ENCODE results near the gene LONP2.

DNA sequence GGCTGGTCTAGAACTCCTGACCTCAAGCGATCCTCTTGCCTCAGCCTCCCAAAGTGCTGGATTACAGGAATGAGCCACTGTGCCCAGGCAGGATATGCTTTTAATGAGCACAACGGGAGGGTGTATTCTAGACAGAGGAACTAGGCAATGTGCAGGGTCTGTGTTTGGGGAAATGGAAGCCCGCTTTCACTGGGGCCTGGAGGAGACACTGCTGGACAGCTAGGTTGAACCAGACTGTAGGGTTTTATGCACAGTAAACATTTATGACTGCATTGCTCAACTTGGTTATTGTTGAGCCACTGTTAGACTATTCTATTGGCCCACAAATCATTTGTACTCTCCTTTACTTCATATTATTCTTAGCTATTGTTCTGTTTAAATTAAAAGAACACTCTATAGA, 151.3 kb downstream of the LONP2 start:
- TF ChIP-seq YY1 (IDR thresholded peaks at IDR 0.05), result no peak
- TF ChIP-seq, protein P1, sequence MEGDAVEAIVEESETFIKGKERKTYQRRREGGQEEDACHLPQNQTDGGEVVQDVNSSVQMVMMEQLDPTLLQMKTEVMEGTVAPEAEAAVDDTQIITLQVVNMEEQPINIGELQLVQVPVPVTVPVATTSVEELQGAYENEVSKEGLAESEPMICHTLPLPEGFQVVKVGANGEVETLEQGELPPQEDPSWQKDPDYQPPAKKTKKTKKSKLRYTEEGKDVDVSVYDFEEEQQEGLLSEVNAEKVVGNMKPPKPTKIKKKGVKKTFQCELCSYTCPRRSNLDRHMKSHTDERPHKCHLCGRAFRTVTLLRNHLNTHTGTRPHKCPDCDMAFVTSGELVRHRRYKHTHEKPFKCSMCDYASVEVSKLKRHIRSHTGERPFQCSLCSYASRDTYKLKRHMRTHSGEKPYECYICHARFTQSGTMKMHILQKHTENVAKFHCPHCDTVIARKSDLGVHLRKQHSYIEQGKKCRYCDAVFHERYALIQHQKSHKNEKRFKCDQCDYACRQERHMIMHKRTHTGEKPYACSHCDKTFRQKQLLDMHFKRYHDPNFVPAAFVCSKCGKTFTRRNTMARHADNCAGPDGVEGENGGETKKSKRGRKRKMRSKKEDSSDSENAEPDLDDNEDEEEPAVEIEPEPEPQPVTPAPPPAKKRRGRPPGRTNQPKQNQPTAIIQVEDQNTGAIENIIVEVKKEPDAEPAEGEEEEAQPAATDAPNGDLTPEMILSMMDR (IDR thresholded peaks at IDR 0.05; ENCODE audit: low read depth, low read length, missing input control), result no peak
- TF ChIP-seq JUND (IDR thresholded peaks at IDR 0.05), result no peak
- TF ChIP-seq, protein P2, sequence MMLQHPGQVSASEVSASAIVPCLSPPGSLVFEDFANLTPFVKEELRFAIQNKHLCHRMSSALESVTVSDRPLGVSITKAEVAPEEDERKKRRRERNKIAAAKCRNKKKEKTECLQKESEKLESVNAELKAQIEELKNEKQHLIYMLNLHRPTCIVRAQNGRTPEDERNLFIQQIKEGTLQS (IDR thresholded peaks at IDR 0.05), result no peak
- no peak for TF ChIP-seq SP1 (IDR thresholded peaks at IDR 0.05)
- no peak for TF ChIP-seq FOXA2 (IDR thresholded peaks at IDR 0.05)
- no peak for TF ChIP-seq RAD21 (IDR thresholded peaks at IDR 0.05)
- no peak for TF ChIP-seq FOXA1 (IDR thresholded peaks at IDR 0.05)
- TF ChIP-seq, protein P3, sequence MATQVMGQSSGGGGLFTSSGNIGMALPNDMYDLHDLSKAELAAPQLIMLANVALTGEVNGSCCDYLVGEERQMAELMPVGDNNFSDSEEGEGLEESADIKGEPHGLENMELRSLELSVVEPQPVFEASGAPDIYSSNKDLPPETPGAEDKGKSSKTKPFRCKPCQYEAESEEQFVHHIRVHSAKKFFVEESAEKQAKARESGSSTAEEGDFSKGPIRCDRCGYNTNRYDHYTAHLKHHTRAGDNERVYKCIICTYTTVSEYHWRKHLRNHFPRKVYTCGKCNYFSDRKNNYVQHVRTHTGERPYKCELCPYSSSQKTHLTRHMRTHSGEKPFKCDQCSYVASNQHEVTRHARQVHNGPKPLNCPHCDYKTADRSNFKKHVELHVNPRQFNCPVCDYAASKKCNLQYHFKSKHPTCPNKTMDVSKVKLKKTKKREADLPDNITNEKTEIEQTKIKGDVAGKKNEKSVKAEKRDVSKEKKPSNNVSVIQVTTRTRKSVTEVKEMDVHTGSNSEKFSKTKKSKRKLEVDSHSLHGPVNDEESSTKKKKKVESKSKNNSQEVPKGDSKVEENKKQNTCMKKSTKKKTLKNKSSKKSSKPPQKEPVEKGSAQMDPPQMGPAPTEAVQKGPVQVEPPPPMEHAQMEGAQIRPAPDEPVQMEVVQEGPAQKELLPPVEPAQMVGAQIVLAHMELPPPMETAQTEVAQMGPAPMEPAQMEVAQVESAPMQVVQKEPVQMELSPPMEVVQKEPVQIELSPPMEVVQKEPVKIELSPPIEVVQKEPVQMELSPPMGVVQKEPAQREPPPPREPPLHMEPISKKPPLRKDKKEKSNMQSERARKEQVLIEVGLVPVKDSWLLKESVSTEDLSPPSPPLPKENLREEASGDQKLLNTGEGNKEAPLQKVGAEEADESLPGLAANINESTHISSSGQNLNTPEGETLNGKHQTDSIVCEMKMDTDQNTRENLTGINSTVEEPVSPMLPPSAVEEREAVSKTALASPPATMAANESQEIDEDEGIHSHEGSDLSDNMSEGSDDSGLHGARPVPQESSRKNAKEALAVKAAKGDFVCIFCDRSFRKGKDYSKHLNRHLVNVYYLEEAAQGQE (IDR thresholded peaks at IDR 0.05), result peak; percentile 32
- TF ChIP-seq, protein P4, sequence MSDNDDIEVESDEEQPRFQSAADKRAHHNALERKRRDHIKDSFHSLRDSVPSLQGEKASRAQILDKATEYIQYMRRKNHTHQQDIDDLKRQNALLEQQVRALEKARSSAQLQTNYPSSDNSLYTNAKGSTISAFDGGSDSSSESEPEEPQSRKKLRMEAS (IDR thresholded peaks at IDR 0.05), result no peak
- no peak for TF ChIP-seq RXRA (IDR thresholded peaks at IDR 0.05)
- TF ChIP-seq TAF1 (conservative IDR thresholded peaks at IDR 0.05), result no peak
- no peak for TF ChIP-seq GABPA (IDR thresholded peaks at IDR 0.05 in 1 of 2, conservative IDR thresholded peaks at IDR 0.05 in 1 of 2)
- no peak for TF ChIP-seq EGR1 (IDR thresholded peaks at IDR 0.05; ENCODE audit: low read depth in 2 of 2)
